Caco-2 (cell line): Measurements from ENCODE around the gene IKZF1. TPM values are rescaled to one million over a fixed set of nuclear protein-coding genes. Genes with fewer than 3 reads are reported as not detected.

Experiments
- BruUV-seq: library from RNA; stranded (reverse); fragments of 400-500 nt; replicated peaks from 2 replicates; lab custom pipeline; 2021; lab: Mats Ljungman, UMichigan
- CTCF ChIA-PET: fragments of 300-600 bp; sonication (Branson Sonifier 250); formaldehyde crosslinking; loops from one replicate; lab custom pipeline; 2022; ENCODE audit warnings: antibody characterized with exemption; lab: Charles Lee
- POLR2A ChIA-PET: fragments of 300-600 bp; sonication (Branson Sonifier 250); formaldehyde crosslinking; loops from one replicate; lab custom pipeline; 2022; ENCODE audit warnings: antibody characterized with exemption; lab: Charles Lee
- DNase-seq, 2 experiments: peaks; one replicate each; pipeline versions ENCODE4 v3.0.0 to v3.0.0-alpha.2; 2020 to 2022
- H3K27me3 ChIP-seq: replicated peaks from 2 replicates; pipeline ENCODE4 v1.6.0; 2011; ENCODE audit warnings: low read length; ENCODE audit not compliant: control insufficient read depth, insufficient read depth
- H3K36me3 ChIP-seq: 2 replicates; pipeline ENCODE4 v1.5.1; 2011; ENCODE audit warnings: low read length; ENCODE audit not compliant: control insufficient read depth, insufficient read depth
- H3K4me1 ChIP-seq: fragments of 250-450 bp; sonication (Bioruptor Pico); 2 replicates; pipeline ENCODE4 v1.5.1; 2020; ENCODE audit warnings: mild to moderate bottlenecking
- H3K4me3 ChIP-seq: 2 replicates; pipeline ENCODE4 v1.5.1; 2011; ENCODE audit warnings: low read depth, mild to moderate bottlenecking, control low read depth, low read length
- H3K9me3 ChIP-seq: fragments of 250-450 bp; sonication (Bioruptor Pico); 2 replicates; pipeline ENCODE4 v1.5.1; 2020; ENCODE audit warnings: mild to moderate bottlenecking, moderate library complexity
- H3K27ac Mint-ChIP-seq: one replicate; pipeline ENCODE4 v1.8.0; 2022; ENCODE audit warnings: mixed read lengths; ENCODE audit not compliant: unreplicated experiment
- H3K27me3 Mint-ChIP-seq: one replicate; pipeline ENCODE4 v1.8.0; 2022; ENCODE audit warnings: mixed read lengths; ENCODE audit not compliant: insufficient read depth, unreplicated experiment
- H3K36me3 Mint-ChIP-seq: one replicate; pipeline ENCODE4 v1.8.0; 2022; ENCODE audit warnings: mild to moderate bottlenecking, mixed read lengths; ENCODE audit not compliant: insufficient read depth, unreplicated experiment
- H3K4me1 Mint-ChIP-seq: one replicate; pipeline ENCODE4 v1.8.0; 2022; ENCODE audit warnings: low read depth, mixed read lengths; ENCODE audit not compliant: unreplicated experiment
- H3K4me3 Mint-ChIP-seq: one replicate; pipeline ENCODE4 v1.8.0; 2022; ENCODE audit warnings: mild to moderate bottlenecking, moderate library complexity, mixed read lengths; ENCODE audit not compliant: unreplicated experiment
- H3K9me3 Mint-ChIP-seq: one replicate; pipeline ENCODE4 v1.8.0; 2022; ENCODE audit warnings: mixed read lengths; ENCODE audit not compliant: unreplicated experiment
- intact Hi-C: fragments of 100-400 bp; cut with micrococcal nuclease; formaldehyde crosslinking; loops from one replicate; pipeline ENCODE4 v1.10.0; 2022; ENCODE audit not compliant: unreplicated experiment
- total RNA-seq: library from RNA; stranded (reverse); gene quantifications from 2 replicates; pipeline ENCODE4 v1.2.3, GENCODE V29; 2022
- TF ChIP-seq, protein P1 (sequence below), 2 experiments: fragments of 200-600 bp in 1 of 2; IDR thresholded peaks; 1 replicate in 1 of 2; 2 replicates in 1 of 2; pipeline versions ENCODE4 v1.5.1 to v1.8.0; 2011 to 2022; ENCODE audit warnings: antibody characterized with exemption in 1 of 2, control low read depth in 1 of 2, inconsistent platforms in 1 of 2, low read depth in 1 of 2, low read length in 1 of 2, mild to moderate bottlenecking in 1 of 2, moderate library complexity in 1 of 2; ENCODE audit not compliant: insufficient read depth in 1 of 2, severe bottlenecking in 1 of 2, unreplicated experiment in 1 of 2

The IKZF1 gene
- total RNA-seq, 1 experiment from 2014 or later: not detected

DNA sequence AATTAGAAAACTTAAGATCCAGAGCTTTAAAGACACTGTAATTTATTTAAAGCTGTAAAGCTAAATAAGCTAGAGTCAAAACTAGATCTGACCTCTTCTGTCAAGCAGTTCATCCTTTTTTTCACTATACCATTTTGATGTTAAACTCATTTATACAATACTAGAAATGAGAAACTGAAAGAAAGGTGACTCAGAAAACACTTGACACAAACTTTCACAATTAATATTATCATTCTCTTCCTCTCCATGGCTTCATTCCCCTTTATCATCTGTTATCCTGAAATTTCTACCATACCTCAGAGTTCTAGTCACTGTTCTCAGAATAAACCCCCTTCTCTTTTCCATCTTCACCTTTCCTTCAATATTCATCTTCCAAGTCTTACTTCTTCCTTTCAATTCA, 144.3 kb downstream of the IKZF1 start:
- no peaks in the 10 kb centered on the region for H3K27me3 Mint-ChIP-seq
- H3K4me3 Mint-ChIP-seq: peak overlapping the region; percentile 90
- CTCF ChIA-PET: no interaction called here
- POLR2A ChIA-PET: no interaction called here
- no peak overlapping the region for H3K4me3 ChIP-seq
- DNase-seq: no peak
- intact Hi-C loops: no loop called here
- TF ChIP-seq, protein P1, sequence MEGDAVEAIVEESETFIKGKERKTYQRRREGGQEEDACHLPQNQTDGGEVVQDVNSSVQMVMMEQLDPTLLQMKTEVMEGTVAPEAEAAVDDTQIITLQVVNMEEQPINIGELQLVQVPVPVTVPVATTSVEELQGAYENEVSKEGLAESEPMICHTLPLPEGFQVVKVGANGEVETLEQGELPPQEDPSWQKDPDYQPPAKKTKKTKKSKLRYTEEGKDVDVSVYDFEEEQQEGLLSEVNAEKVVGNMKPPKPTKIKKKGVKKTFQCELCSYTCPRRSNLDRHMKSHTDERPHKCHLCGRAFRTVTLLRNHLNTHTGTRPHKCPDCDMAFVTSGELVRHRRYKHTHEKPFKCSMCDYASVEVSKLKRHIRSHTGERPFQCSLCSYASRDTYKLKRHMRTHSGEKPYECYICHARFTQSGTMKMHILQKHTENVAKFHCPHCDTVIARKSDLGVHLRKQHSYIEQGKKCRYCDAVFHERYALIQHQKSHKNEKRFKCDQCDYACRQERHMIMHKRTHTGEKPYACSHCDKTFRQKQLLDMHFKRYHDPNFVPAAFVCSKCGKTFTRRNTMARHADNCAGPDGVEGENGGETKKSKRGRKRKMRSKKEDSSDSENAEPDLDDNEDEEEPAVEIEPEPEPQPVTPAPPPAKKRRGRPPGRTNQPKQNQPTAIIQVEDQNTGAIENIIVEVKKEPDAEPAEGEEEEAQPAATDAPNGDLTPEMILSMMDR (IDR thresholded peaks at IDR 0.05; ENCODE audit: insufficient read depth in 1 of 2, low read depth in 1 of 2, low read length in 1 of 2, severe bottlenecking in 1 of 2, unreplicated experiment in 1 of 2): no peak
- H3K4me1 ChIP-seq: peaks cover 27% of the 10 kb centered on the region
- peaks cover 21% of the 10 kb centered on the region for H3K4me1 Mint-ChIP-seq
- no peaks in the 10 kb centered on the region for H3K9me3 ChIP-seq
- BruUV-seq: no TSS peak
- no peaks in the 10 kb centered on the region for H3K9me3 Mint-ChIP-seq
- no peaks in the 10 kb centered on the region for H3K36me3 ChIP-seq
- H3K27ac Mint-ChIP-seq: peak overlapping the region; percentile 54
- no peaks in the 10 kb centered on the region for H3K27me3 ChIP-seq
- H3K36me3 Mint-ChIP-seq: peaks cover 36% of the 10 kb centered on the region

DNA sequence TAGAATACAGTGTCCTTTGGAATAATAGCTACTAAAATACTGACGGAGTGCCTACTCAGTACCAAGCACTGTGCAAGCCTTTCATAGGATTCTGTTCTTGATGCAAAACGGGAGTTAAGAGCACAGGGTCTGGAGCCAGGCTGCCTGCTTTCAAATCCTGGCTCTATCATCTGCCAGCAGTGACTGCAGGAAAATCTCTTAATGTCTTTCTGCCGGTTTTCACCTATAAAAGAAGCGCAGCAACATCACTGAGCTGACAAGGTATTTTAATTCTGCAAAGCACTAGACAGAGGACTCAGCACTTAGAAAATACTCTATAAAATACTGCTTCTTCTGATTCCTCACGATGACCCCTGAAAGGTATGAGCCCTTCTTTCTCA, 145.0 kb downstream of the IKZF1 start:
- peaks cover 29% of the 10 kb centered on the region for H3K36me3 Mint-ChIP-seq
- TF ChIP-seq, protein P1 (IDR thresholded peaks at IDR 0.05; ENCODE audit: insufficient read depth in 1 of 2, low read depth in 1 of 2, low read length in 1 of 2, severe bottlenecking in 1 of 2, unreplicated experiment in 1 of 2): no peak
- intact Hi-C loops: no loop called here
- Histone ChIP-seq H3K27me3 (no peaks in the 10 kb centered on the region), H3K36me3 (no peaks in the 10 kb centered on the region), H3K4me3 (peak overlapping the region; percentile 94), H3K9me3 (no peaks in the 10 kb centered on the region), H3K4me1 (peaks cover 27% of the 10 kb centered on the region)
- peak overlapping the region; percentile 90 for H3K4me3 Mint-ChIP-seq
- no peaks in the 10 kb centered on the region for H3K27me3 Mint-ChIP-seq
- no peaks in the 10 kb centered on the region for H3K9me3 Mint-ChIP-seq
- H3K27ac Mint-ChIP-seq: peak overlapping the region; percentile 79
- ChIA-PET CTCF (interaction anchor here (0.6 kb wide), 1 partner anchor 83 kb away, joined by 4 read pairs; no protein-coding TSS in a partner anchor), POLR2A (interaction anchor here (0.9 kb wide), 1 partner anchor 116 kb away, joined by 3 read pairs; the partner anchor contains the start of gene DDC)
- BruUV-seq: no TSS peak
- no peak for DNase-seq
- H3K4me1 Mint-ChIP-seq: peaks cover 21% of the 10 kb centered on the region

DNA sequence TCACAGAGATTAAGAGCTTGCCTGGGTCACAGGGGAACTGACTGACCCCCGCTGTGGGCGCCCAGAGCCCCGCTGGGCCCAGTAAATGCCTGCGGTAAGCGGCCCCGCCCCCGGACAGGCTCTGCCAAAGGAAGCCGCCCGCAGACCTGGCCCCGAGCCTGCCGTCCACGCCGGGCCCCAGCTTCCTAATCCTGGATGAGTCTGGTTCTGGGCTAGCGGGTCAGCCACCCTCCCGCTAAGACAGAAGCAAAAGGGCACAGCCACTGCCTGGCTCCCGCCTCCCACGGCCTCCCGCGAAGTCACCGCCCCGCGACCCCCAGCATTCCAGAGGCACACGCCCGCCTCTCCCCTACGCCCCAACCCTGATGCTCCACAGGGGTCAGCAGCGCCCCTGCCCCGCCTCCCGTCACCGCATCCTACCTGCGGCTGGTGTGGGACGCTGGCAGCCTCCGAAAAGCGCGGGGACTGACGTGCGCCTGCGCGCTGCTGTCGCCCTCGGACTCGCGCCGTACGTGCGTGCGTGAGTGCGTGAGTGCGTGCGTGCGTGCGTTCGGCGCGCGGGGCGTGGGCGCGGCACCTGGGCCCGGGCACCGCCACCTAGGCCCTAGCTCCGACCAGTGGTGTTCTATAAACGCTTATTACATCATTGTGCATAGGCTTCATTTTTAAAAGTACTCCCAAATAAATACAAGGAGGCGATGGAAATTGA, 145.5 kb downstream of the IKZF1 start, which contains the start of gene FIGNL1:
FIGNL1 (minus strand) TSS at position 470 of the 709 bp plus-strand sequence. CDS start 3,063 bp downstream, outside the sequence.
- peak; percentile 83 to 84 for DNase-seq
- H3K9me3 ChIP-seq: no peaks in the 10 kb centered on the region
- Mint-ChIP-seq H3K4me1 (peaks cover 21% of the 10 kb centered on the region), H3K27ac (peak within 1 kb of the TSS; percentile 79), H3K27me3 (no peaks in the 10 kb centered on the region), H3K9me3 (no peaks in the 10 kb centered on the region), H3K36me3 (peaks cover 28% of the 10 kb centered on the region), H3K4me3 (peak within 1 kb of the TSS; percentile 90)
- CTCF ChIA-PET: interaction anchor here (0.6 kb wide), 1 partner anchor 84 kb away, joined by 4 read pairs; no protein-coding TSS in a partner anchor
- H3K36me3 ChIP-seq: no peaks in the 10 kb centered on the region
- peaks cover 27% of the 10 kb centered on the region for H3K4me1 ChIP-seq
- peak within 1 kb of the TSS; percentile 94 for H3K4me3 ChIP-seq
- TF ChIP-seq, protein P1 (IDR thresholded peaks at IDR 0.05; ENCODE audit: insufficient read depth in 1 of 2, low read depth in 1 of 2, low read length in 1 of 2, severe bottlenecking in 1 of 2, unreplicated experiment in 1 of 2): no peak
- no peaks in the 10 kb centered on the region for H3K27me3 ChIP-seq
- BruUV-seq: no TSS peak
- POLR2A ChIA-PET: interaction anchor here (0.7 to 0.9 kb wide), 2 partner anchors 115 to 926 kb away, joined by 3 read pairs; partner anchors contain the start of gene DDC
- intact Hi-C loops: no loop called here
